ENCODE measurements around the gene GLI2. TPM values are rescaled to one million over a fixed set of nuclear protein-coding genes. Genes with fewer than 3 reads are reported as not detected.
A peak's percentile ranks its signal among the peaks of the same experiment; 100 is the strongest.

Gene GLI2
- total and polyA plus RNA-seq, 8 donors, result 8.5 to 26.1 (median 18.4) TPM

- Histone ChIP-seq H3K9me3 (no peaks in the 10 kb centered on the region), H3K4me3 (no peak overlapping the region), H3K27me3 (peaks cover 13 to 38% of the 10 kb centered on the region in 2 donors), H3K36me3 (no peaks in the 10 kb centered on the region), H3K4me1 (peaks cover 0 to 3% of the 10 kb centered on the region in 2 donors), H3K27ac (no peak overlapping the region)
- intact Hi-C loops (cut with DNase I), result no loop called here
- ATAC-seq, result no peak
- no peak for TF ChIP-seq CTCF (IDR thresholded peaks at IDR 0.05)
- DNase-seq, result peak in 1 of 4 donors; percentile 43
Measured at GRCh38 chr2:120747281-120747680, 11.6 kb downstream of the GLI2 start.

- H3K9me3 ChIP-seq, result no peaks in the 10 kb centered on the region
- H3K4me1 ChIP-seq, result no peaks in the 10 kb centered on the region
- no peak overlapping the region for H3K4me3 ChIP-seq
- ATAC-seq (no peak), DNase-seq (no peak)
- no peaks in the 10 kb centered on the region for H3K36me3 ChIP-seq
- peaks cover 13 to 34% of the 10 kb centered on the region in 2 donors for H3K27me3 ChIP-seq
- intact Hi-C loops (cut with DNase I), result no loop called here
- TF ChIP-seq CTCF (IDR thresholded peaks at IDR 0.05), result no peak
- no peak overlapping the region for H3K27ac ChIP-seq
Measured at GRCh38 chr2:120747706-120748105, 12.0 kb downstream of the GLI2 start.

GRCh38 chr2:120748310-120748709 lies 12.6 kb downstream of the GLI2 start:
- Histone ChIP-seq H3K36me3 (no peaks in the 10 kb centered on the region), H3K4me1 (no peaks in the 10 kb centered on the region), H3K4me3 (no peak overlapping the region), H3K9me3 (no peaks in the 10 kb centered on the region), H3K27ac (no peak overlapping the region), H3K27me3 (peaks cover 7 to 28% of the 10 kb centered on the region in 2 donors)
- intact Hi-C loops (cut with DNase I), result no loop called here
- no peak for TF ChIP-seq CTCF (IDR thresholded peaks at IDR 0.05)
- DNase-seq (no peak), ATAC-seq (no peak)

GRCh38 chr2:120748741-120749140 lies 13.1 kb downstream of the GLI2 start:
- no peak for TF ChIP-seq CTCF (IDR thresholded peaks at IDR 0.05)
- no peak overlapping the region for H3K27ac ChIP-seq
- DNase-seq, result no peak
- ATAC-seq, result no peak
- H3K4me1 ChIP-seq, result no peaks in the 10 kb centered on the region
- H3K27me3 ChIP-seq, result peaks cover 4 to 24% of the 10 kb centered on the region in 2 donors
- H3K36me3 ChIP-seq, result no peaks in the 10 kb centered on the region
- H3K9me3 ChIP-seq, result no peaks in the 10 kb centered on the region
- H3K4me3 ChIP-seq, result no peak overlapping the region
- intact Hi-C loops (cut with DNase I), result no loop called here

GRCh38 chr2:120749506-120750431 lies 14.1 kb downstream of the GLI2 start:
- ATAC-seq (no peak), DNase-seq (no peak)
- Histone ChIP-seq H3K27ac (no peak overlapping the region), H3K4me3 (no peak overlapping the region), H3K9me3 (no peaks in the 10 kb centered on the region), H3K4me1 (no peaks in the 10 kb centered on the region), H3K36me3 (no peaks in the 10 kb centered on the region), H3K27me3 (peaks cover 0 to 13% of the 10 kb centered on the region in 2 donors)
- intact Hi-C loops (cut with DNase I), result no loop called here
- TF ChIP-seq CTCF (IDR thresholded peaks at IDR 0.05), result no peak

Data from left lung (tissue), 10 donors.